ENCODE data around the gene MAMLD1. TPM values are rescaled to one million over a fixed set of nuclear protein-coding genes. Genes with fewer than 3 reads are reported as not detected.
"Not testable (repeated sequence)": the region's sequence is repeated elsewhere in the genome, so short reads cannot be mapped to it uniquely, and the experiment has no call there.

MAMLD1 gene
- total RNA-seq, 1 donor = 3.3 TPM

GRCh38 chrX:150338615-150339014, 24.5 kb upstream of the MAMLD1 start:
- no peaks in the 10 kb centered on the region for H4K20me1 ChIP-seq (ENCODE audit: insufficient read depth, low read length)
- H2AFZ ChIP-seq (ENCODE audit: low read length) = no peak overlapping the region
- no peaks in the 10 kb centered on the region for H3K27me3 ChIP-seq (ENCODE audit: insufficient read depth, low read length)
- H3K9me3 ChIP-seq (ENCODE audit: low read depth, low read length) = no peaks in the 10 kb centered on the region
- no peak for DNase-seq (ENCODE audit: insufficient read length, low spot score, missing footprints)
- H3K79me2 ChIP-seq (ENCODE audit: insufficient read depth, low read length) = no peaks in the 10 kb centered on the region
- H3K4me3 ChIP-seq (ENCODE audit: insufficient read depth, low read length) = no peak overlapping the region
- H3K4me2 ChIP-seq (ENCODE audit: insufficient read depth, low read length) = no peak overlapping the region
- no peak overlapping the region for H3K27ac ChIP-seq (ENCODE audit: low read depth, low read length)
- no peaks in the 10 kb centered on the region for H3K4me1 ChIP-seq (ENCODE audit: insufficient read depth, low read length)
- no peak for TF ChIP-seq CTCF (IDR thresholded peaks at IDR 0.05; ENCODE audit: extremely low read depth, low read depth, low read length)
- no peaks in the 10 kb centered on the region for H3K36me3 ChIP-seq (ENCODE audit: insufficient read depth, low read length)

GRCh38 chrX:150339736-150340135, 23.4 kb upstream of the MAMLD1 start:
- Histone ChIP-seq H3K27ac (ENCODE audit: low read depth, low read length) (no peak overlapping the region), H3K4me2 (ENCODE audit: insufficient read depth, low read length) (no peak overlapping the region)

GRCh38 chrX:150340326-150340725, 22.8 kb upstream of the MAMLD1 start:
- not testable (repeated sequence) for H3K27ac ChIP-seq (ENCODE audit: low read depth, low read length); H3K79me2 ChIP-seq (ENCODE audit: insufficient read depth, low read length); H2AFZ ChIP-seq (ENCODE audit: low read length); H3K36me3 ChIP-seq (ENCODE audit: insufficient read depth, low read length); H4K20me1 ChIP-seq (ENCODE audit: insufficient read depth, low read length); H3K4me1 ChIP-seq (ENCODE audit: insufficient read depth, low read length); H3K27me3 ChIP-seq (ENCODE audit: insufficient read depth, low read length); H3K4me3 ChIP-seq (ENCODE audit: insufficient read depth, low read length); DNase-seq (ENCODE audit: insufficient read length, low spot score, missing footprints); H3K9me3 ChIP-seq (ENCODE audit: low read depth, low read length); H3K4me2 ChIP-seq (ENCODE audit: insufficient read depth, low read length)

More at GRCh38 chrX:150339736-150340135, 23.4 kb upstream of the MAMLD1 start:
- Histone ChIP-seq H3K9me3 (ENCODE audit: low read depth, low read length) (no peaks in the 10 kb centered on the region), H4K20me1 (ENCODE audit: insufficient read depth, low read length) (no peaks in the 10 kb centered on the region), H3K79me2 (ENCODE audit: insufficient read depth, low read length) (no peaks in the 10 kb centered on the region), H2AFZ (ENCODE audit: low read length) (no peak overlapping the region), H3K4me3 (ENCODE audit: insufficient read depth, low read length) (no peak overlapping the region), H3K4me1 (ENCODE audit: insufficient read depth, low read length) (no peaks in the 10 kb centered on the region), H3K36me3 (ENCODE audit: insufficient read depth, low read length) (no peaks in the 10 kb centered on the region), H3K27me3 (ENCODE audit: insufficient read depth, low read length) (no peaks in the 10 kb centered on the region)
- DNase-seq (ENCODE audit: insufficient read length, low spot score, missing footprints) = no peak
- TF ChIP-seq CTCF (IDR thresholded peaks at IDR 0.05; ENCODE audit: extremely low read depth, low read depth, low read length) = no peak

- H3K9me3 ChIP-seq (ENCODE audit: low read depth, low read length) = no peaks in the 10 kb centered on the region
- TF ChIP-seq CTCF (IDR thresholded peaks at IDR 0.05; ENCODE audit: extremely low read depth, low read depth, low read length) = no peak
- no peak overlapping the region for H2AFZ ChIP-seq (ENCODE audit: low read length)
- H3K4me1 ChIP-seq (ENCODE audit: insufficient read depth, low read length) = peaks cover 3% of the 10 kb centered on the region
- H3K4me2 ChIP-seq (ENCODE audit: insufficient read depth, low read length) = no peak overlapping the region
- DNase-seq (ENCODE audit: insufficient read length, low spot score, missing footprints) = no peak
- no peaks in the 10 kb centered on the region for H3K36me3 ChIP-seq (ENCODE audit: insufficient read depth, low read length)
- H4K20me1 ChIP-seq (ENCODE audit: insufficient read depth, low read length) = no peaks in the 10 kb centered on the region
- no peak overlapping the region for H3K27ac ChIP-seq (ENCODE audit: low read depth, low read length)
- peaks cover 3% of the 10 kb centered on the region for H3K27me3 ChIP-seq (ENCODE audit: insufficient read depth, low read length)
- H3K79me2 ChIP-seq (ENCODE audit: insufficient read depth, low read length) = no peaks in the 10 kb centered on the region
- H3K4me3 ChIP-seq (ENCODE audit: insufficient read depth, low read length) = no peak overlapping the region
Measured at GRCh38 chrX:150347471-150347870, 15.6 kb upstream of the MAMLD1 start.

Measured in osteoblast (primary cell).